GM03348 (cell line): ENCODE results near the gene DPEP3.
"Not testable (repeated sequence)": the region's sequence is repeated elsewhere in the genome, so short reads cannot be mapped to it uniquely, and the experiment has no call there.

Source experiments
- DNase-seq: peaks from one replicate; pipeline ENCODE4 v3.0.0; 2012; ENCODE audit warnings: low spot score

Gene DPEP3

DNA sequence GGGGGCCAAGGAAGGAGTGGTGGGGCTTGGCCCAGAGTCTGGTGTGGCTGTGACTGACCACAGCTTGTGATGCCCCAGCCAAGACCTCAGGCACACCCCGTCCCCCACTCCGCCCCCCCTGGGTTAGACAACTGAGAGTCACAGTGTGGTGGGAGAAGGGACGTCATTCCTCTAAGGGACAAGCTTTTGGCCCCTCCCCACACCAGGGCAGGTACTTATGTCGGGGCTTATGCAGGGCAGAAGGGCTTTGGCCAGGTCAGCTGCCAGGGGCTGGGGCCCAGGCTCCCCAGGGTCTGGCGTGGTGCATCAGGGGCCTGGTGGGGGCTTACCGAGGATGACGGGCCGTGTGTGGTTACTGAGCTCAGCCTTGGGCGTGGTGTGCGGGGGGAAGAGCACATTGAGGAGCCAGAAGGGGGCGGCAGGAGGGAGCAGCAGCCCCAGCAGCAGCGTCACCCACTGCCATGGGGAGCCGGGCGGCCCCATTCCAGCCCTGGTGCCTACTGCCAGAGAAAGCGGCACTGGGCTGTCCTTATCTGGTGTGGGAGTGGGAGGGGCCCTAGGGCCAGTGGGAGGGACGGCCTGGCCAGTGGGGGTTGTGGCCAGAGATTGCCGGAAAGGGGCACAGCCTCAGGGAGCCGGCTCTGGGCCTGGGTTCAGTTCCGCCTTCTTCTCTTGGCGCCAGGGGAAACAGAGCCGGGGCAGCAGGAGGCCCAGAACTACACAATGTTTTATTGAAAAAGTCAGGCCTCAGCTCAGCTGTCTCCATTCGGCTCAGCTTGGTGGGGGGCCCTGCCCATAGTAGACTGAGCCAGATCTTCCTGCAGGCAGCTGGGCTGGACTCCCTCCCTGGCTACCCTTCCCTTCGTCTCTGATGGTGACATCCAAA, 36.4 kb downstream of the DPEP3 start, which contains the start of gene LCAT:
TSS of gene LCAT (minus strand) at position 502 of the 886 bp plus-strand sequence. CDS start at position 483, 19 bp downstream.
- DNase-seq = no peak

DNA sequence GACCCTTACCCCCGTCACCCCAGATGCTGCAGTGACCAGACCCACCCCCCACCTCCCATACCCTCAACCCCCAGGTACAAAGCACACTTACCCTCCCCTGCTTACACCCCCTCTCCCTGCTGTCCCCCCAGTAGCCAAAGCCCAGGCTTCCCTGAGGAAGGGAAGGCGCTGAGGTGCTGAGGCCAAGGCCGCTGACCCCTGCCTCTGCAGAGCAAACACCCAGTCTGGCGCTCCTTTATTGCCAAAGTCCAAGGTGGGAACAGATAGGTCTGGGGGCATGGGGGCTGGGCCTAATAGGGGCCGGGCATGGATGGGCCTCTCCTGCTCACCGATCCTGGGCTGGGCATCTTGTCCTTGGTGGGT, 37.1 kb downstream of the DPEP3 start:
- no peak for DNase-seq

DNA sequence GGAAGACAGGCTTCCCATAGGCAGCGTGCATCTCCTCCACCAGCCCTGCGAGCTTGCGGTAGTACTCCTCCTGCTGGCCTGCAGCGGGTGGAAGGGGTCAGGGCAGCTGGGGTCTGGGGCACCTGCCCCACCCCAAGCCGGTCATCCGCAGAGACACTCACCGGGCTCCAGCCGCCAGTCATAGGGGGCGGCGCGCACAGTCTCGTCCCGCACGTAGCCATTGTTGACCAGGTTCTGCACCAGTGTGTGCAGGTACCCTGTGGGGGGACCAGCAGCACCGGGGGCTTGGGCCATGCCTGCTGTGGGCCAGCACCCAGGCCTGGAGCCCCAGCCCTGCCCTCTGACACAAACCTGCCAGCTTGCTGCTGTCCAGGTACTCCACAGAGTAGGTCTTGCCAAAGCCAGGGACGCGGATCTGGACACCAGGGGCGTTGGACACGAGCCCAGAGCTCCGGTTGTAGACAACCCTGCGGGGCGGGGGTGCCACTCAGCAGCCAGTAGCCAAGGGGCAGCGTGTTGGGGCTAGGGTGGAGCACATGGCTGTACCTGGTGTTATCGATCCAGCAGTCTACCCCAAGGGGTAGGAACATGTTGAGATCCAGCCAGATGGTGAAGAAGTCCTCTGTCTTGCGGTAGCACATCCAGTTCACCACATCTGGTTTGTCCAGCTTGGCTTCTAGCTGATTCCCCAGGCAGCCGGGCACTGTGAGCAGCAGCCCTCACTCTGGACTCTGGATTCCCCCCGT, 37.6 kb downstream of the DPEP3 start:
- no peak for DNase-seq

DNA sequence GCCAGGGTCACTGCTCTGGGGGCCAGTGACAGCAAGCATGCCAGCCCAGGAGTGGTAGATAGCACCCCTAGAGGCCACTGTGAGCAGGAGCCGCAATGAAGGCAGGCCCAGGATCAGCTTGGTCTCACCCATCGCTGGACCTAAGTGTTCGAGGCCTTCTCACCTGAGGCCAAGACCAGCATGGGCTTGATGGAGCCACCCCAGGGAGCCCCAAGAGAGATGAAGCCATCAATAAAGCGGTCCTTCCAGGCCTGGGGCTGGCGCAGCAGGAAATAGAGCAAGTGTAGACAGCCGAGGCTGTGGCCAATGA, 38.1 kb downstream of the DPEP3 start:
- DNase-seq = peak; percentile 68

DNA sequence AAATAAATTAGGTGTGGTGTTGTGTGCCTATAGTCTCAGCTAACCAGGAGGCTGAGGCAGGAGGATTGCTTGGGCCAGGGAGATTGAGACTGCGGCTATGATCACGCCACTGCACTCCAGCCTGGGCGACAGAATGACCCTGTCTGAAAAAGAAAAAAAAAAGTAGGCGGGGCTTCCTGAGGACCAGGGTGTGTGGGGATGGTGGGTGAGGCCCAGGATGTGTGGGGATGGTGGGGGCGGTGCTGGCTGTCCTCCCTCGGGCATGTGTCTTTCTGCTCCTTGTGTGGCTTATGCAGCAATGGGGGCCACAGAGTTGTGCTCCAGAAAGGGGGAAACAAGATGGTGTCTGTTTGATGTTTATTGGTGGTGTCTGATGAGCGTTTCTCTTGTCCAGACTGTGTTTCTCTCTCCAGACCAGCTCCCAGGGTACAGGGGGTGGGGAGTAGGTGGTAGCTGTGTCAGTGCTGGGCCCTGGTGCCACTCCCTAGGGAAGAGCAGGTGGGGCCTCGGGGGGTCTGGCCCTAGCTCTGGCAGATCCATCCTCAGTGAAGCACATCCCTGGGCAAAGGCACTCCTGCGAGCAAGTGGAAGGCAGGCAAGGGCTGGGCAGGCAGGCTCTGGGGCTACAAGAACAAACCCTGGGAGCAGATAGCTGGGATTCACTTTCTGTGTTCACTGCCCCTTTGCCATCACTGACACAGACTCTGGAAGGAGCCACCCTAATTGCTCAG, 38.7 kb downstream of the DPEP3 start:
- no peak for DNase-seq

DNA sequence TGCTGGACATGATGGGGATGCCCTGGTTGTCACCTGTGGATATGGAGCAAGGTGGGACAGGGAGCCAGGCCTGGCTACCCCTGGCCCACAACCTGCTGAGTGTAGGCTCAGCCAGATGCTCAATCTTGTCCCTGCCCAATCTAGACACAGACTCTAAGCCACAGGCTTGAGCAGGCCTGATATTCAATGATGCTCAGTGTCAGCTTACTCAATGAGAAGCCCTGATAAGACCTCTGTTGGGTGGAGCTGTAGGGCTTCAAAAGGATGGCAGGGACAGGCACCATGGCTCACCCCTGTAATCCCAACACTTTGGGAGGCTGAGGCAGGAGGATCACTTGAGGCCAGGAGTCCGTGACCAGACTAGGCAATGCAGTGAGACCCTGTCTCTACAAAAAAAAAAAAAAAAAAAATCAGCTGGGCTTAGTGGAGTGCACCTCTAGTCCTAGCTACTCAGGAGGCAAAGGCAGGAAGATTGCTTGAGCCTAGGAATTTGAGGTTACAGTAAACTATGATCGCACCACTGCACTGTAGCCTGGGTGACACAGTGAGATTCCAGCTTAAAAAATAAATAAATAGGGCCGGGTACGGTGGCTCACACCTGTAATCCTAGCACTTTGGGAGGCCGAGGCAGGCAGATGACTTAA, 39.7 kb downstream of the DPEP3 start:
- DNase-seq = no peak

DNA sequence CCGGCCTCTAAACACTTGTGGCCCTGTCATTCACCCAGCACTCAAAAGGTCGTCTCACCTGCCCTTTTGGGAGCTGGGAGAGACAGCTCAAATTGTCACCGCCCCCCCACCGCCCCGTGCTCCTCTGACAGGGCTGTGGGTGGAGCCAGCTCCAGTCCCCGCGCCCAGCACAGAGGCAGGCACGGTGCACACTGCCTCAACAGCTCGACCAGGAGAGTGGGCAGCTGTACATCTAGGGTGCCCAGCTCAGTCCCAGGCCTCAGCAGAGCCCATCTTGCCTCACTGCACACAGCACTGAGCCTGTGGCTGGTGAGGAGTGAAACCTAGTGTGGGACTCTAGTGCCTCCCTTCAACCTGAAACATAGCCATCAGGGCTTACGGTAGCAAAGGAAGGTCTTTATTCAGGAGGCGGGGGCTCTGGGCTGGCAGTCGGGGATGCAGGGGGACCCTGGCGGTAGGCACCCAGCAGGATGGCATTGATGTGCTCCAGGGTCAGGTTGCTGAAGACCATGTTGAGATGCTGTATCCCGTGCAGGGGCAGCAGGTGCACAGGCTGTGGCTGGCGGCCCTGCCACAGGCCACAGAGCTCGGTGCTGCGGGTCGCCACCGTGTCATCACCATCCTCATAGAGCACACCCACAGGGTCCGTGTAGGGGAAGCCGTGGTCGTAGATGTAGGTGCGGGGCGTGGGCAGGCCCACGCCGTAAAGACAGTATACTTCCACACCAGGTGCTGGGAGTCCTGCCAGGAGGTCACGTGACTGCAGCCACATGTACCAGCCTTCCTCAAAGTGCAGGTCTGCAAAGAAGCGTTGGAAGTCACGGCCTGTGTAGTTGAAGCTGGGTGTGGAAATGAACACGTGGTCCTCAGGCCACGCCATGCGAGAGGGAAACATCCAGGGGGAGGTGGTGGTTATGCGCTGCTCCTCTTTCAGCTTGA, 40.5 kb downstream of the DPEP3 start:
- DNase-seq = no peak

DNA sequence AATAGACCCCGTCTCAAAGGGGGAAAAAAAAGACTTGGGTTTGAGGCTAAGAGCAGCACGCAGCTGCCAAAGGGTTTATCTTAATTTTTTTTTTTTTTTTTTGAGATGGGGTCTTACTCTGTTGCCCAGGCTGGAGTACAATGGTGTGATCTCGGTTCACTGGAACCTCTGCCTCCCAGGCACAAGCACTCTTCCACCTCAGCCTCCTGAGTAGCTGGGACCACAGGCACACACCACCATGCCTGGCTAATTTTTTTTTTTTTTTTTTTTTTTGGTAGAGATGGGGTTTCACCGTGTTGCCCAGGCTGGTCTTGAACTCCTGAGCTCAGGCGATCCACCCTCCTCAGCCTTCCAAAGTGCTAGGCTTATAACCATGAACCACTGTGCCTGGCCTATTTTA, 42.6 kb downstream of the DPEP3 start:
- DNase-seq = not testable (repeated sequence)

DNA sequence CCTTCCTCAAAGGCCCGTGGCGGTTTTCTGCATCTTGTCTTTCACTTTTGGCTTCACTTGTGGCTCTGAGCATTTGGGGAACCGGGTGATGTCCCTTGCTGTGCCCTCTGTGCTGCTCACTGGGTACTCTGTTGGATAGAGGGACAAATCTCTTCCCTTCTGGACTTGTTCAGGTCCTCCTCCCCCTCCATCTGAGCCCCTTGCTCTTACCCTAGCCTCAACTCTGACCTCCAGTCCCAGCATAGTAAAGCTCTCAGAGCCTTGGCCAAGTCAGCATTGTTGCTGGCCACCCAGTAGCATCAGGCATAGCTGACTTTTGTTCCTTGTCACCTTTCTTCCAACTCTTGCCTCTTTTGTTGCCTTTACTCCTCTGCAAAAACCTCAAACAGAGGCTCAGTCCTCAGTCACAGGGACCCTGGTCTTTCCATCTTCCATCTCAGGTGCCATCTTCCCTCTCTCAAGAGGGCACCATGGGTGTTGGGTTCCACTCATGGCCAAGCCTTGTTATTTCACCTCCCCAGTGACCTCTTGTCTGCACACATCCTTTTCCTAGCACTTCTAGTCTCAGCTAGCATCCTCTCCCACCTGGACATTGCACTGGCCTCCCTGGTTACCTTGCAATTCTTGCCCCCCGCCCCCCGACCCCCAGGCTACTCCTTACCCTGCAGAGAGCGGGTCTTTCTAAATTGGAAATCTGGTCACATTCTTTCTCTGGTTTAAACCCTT, 43.3 kb downstream of the DPEP3 start:
- DNase-seq = no peak

DNA sequence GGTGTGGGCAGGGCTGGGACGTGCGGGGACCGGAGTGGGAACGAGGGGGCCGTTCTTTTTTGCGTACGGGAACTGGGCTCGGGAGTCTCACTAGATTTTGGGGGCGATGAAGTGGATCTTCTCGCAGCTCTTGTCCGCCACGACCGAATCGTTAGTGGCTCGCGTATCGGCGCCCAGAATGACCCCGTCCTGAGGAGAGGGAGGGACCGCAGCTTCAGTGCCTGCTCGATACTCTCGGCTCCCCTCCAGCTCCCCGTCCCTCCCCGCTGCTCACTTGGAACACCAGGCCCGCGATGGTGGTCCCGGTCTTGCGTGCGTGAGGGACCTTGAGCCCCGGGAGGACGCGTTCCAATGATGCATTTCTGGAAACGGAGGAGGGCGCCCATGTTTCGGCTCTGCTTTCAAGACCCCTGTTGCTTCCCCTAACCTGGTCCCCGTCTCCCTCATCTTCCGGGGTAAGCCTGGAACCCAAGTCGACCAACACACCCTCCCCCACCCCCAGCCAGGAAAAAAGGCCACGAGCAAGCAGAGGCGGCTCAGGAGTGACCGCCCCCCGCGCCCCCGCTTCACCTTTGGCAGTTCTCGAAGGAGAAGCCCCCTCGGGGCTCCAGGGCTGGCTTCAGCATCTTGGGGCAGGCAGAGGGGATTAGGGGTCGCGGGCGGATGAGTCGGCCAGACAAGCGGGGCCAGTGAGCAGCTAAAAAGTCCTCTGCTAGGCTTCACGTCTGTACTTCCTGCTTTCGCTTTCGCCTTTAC, 44.0 kb downstream of the DPEP3 start, which contains the start of gene PSMB10:
TSS of gene PSMB10 (minus strand) at position 727 of the 756 bp plus-strand sequence. CDS start at position 626, 101 bp downstream.
- DNase-seq = peak; percentile 76

DNA sequence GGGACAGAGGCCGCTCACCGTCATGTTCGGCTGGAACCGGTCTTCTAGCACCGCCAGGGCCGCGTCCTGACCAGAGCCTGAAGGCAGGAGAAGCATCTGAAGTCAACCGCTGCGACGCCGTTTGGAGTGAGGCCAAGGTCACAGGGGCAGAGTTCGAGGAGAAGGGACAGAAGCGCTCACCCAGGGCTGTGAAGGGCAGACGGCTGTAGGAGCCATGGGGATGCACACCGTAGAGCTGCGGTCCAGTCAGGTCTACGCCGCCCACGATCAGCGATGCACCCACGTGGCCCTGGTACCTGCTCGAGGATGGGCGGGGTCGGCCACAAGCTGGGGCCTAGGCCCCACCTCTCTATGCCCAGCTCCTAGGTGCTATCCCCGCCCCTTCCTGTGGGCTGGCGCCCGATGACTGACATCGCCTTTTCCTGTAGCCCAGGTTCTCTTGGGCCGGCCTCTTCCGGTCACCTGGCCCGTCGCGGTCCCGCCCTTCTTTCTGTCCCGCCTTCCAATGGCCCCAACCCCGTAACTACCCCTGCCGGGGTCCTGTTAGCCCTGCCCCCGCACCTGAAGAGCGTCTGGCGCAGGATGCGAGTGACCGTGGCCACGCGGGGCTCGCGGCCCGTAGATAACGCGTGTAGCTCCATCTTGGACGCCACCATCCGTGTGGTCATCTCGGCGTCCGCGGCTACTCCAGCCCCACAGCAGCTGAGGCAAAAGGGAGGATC, 44.7 kb downstream of the DPEP3 start:
- peak; percentile 97 for DNase-seq

DNA sequence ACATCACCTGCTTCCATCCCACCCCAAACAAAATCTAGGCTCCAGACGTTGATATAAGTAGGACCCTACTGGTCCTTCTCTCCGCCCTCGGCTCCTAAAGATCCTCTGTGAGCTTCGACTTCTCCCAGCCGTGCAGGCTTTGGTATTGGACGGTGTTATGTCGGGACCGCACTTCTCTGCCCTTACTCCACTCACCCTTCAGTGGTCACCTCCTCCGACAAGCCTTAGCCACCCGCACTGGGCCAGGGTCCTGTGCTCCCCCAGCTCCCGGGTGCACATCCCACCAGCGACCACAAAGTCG, 45.2 kb downstream of the DPEP3 start:
- no peak for DNase-seq

DNA sequence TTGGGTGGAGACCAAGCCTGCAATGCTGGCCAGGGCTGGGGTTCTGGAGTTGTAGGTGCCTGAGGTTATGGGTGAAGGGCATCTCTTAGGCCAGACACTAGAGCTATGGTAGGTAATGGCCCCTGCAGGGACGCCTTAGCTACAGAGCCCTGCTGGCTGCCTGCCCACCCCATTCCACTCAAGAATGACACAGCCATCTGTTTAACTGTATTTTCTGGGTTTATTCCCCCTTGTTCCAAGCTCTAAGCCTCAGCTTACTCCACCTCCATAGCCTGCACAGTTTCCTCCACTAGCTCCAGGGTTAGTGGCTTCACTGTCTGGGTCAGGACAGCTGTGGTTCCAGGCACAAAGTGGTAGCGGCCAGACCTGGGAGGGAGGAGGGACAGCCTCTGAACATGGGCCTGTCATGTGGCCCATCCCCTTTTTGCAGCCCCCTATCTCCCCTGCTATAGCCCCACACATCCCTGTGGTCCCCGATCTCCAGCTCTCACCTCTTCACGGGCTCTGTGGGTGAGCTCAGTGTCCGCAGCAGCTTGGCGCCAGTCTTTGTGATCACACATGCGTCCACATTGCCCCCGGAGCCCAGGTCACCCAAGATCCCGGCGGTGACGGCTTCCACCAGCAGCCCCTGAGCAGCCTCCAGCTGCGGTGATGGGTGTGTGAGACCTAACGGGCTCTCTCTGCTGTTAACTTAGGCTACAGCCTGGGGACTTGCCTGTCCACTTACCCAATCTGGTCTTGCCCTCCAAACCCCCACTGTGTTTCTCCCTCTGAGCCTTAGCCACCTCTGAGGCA, 45.8 kb downstream of the DPEP3 start:
- DNase-seq = no peak

DNA sequence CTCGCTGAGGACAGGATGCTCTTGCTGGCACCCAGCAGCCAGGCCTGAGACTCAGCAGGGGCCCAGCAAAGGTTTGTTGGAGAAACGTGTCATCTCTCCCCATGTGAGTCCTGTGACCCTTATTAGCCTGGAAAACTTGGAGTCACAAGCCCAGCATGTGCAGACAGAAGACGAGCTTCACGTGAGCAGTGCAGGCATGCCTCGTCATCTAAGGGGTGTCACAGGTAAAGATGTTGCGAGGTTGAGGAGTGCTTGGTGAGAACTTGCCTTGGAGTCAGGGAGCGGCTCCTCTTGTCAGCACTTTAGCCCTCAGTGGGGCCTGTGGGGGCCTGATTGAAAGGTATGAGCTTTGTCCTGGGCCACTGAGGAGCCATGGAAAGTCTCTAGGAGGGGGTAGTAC, 46.5 kb downstream of the DPEP3 start:
- no peak for DNase-seq

DNA sequence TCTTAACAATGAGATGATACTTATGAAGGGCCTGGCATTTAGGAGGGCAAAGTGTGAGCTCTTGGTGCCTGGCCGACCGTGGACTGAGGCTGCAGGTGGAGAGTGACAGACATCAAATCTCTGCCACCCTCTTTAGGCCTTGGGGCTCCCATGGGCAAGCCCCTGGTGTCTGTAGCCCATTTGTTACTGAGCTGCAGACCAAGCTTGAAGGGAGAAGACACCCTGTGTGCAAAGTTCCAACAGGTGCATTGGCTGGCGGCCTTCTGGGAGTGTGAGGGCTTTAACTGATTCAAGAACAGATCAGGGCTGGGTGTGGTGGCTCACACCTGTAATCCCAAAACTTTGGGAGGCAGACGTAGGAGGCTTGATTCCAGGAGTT, 47.8 kb downstream of the DPEP3 start:
- no peak for DNase-seq

DNA sequence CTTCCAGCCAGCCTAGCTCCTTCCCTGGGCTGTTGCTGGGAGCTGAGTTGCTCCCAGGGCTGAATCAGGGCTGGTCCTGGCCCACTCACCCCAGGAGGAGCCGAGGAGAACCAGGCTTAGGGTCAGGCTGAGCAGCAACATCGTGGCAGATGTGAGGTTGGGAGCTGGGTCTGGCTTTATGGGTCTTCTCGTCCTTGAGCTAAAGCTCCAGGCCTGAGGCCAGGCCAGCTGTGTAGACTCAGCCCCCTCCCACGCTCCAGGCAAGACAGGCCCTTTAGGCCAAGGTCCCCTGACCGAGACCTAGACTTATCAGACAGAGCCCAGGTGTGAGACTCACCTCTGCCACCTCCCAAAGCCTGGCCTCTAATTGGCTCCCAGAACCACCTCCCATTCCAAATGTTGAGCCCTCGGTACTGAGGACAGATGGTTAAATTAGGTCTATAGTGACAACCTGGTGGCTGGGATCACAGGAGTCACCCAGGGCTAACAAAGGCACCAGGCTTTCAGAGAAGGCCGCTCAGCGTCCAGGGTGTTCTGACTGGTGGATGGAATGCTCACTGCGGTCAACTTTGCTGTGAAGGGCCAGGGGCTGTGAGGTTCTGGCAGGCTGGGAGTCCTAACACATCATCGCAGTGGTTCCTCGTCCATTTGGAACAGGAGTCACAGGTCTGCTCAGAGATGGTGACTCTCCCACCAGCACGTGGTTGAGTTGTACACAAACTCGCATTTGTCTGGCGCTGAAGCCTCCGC, 48.4 kb downstream of the DPEP3 start, which contains the start of gene CTRL:
TSS of gene CTRL (minus strand) at position 151 of the 750 bp plus-strand sequence. CDS start at position 141, 10 bp downstream.
- no peak for DNase-seq

DNA sequence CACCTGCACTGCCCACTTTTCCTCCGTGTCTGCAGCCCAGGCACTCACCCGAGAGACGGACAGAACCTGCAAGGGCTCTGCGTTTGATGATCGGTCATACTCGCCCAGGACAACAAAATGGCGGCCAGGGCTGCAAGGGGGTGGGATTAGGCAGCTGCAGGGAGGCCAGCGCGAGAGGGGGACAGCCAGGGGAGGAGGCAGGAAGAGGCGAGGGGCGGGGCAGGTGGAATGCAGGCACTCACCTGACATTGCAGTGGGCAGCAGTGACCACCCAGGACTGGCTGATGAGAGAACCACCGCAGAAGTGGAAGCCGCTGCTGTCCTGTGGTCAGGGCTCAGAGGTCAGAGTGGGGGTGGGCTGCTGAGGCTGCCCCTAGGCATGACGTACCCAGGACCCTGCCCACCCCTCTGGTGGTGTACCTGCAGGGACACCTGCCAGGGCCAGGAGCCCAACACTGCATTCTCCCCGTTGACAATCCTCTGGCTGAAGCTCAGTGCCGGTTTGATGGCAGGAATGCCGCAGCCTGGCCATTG, 49.6 kb downstream of the DPEP3 start:
- no peak for DNase-seq
